GM18873 (cell line): Measurements from ENCODE around the gene ESPN.
"Not testable (repeated sequence)": the region's sequence is repeated elsewhere in the genome, so short reads cannot be mapped to it uniquely, and the experiment has no call there.

Experiments used
- ATAC-seq: cut with Tn5 transposase; IDR thresholded peaks from one replicate; pipeline ENCODE4 v1.9.1; 2021; ENCODE audit warnings: mild to moderate bottlenecking, moderate library complexity, moderate number of reproducible peaks; ENCODE audit not compliant: unreplicated experiment, low FRiP score

The ESPN gene

DNA sequence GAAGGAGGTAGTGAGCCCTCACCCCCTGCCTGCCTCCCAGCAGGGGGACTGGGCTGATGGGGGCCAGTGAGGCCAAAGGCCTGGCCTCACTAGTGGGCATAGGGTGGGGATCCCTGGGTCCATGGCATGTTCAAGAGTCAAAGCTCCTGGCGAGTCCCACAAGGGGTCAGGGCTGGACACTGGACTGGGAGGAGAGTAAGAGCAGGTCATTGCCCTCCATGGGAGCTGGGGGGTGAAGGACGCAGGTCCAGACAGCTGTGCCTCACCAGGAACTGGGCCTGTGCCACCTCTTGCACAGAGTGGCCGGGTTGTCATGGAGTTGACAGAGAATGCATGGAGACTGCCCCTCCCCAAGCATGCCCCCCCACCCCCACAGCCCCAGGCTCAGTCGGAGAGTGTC lies 21.4 kb downstream of the ESPN start:
- not testable (repeated sequence) for ATAC-seq

DNA sequence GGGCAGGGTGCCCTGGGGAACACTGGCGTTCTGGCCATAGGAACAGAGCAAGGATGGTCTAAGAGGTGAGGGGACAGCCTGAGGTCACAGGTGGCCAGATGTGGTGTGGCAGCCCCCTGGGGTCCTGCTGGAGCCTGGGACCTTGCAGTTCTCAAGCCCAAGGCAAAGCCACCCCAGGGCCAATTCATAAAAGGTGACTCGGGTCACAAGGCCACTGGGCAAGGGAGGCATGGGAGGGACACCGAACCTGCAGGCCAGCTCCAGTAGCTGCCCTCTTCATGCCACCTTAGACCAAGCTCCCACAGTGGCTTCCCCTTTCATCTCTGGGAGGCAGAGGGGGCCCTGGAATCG lies 22.1 kb downstream of the ESPN start:
- no peak for ATAC-seq

DNA sequence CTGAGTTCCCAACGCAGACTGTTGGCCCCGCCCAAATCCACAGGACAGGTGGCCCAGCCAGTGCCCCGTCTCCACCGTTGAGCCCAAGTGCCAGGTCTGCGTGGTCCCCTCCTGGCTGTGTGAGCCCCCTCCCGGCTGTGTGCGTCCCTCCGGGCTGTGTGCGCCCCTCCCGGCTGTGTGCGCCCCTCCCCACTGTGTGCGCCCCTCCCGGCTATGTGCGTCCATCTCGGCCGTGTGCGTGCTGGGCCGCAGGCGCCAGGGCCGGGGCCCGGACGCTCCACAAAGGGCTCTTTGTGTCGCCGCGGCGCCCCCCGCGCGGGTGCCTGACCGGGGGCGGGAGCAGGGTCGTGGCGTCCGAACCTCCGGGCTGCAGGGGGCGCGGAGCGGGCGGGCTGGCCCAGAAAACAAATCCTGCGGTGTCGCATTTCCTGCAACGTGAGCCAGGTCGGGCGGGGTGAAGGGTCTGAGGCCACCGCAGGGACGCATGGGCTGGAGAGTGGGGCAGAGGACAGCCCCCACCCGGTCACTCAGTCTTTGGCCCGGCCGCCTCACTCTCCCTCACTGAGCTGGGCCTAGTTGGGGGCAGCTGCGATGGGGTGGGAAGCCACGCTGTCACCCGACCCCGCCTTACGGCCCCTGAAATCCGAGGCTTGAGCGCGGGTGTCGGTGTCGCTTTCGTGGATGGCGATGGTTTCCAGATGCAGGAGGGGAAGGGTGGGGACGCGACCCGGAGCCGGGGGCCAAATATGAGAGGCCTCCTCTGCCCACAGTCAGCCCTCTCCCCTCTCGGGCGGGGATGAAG lies 22.6 kb downstream of the ESPN start:
- no peak for ATAC-seq

DNA sequence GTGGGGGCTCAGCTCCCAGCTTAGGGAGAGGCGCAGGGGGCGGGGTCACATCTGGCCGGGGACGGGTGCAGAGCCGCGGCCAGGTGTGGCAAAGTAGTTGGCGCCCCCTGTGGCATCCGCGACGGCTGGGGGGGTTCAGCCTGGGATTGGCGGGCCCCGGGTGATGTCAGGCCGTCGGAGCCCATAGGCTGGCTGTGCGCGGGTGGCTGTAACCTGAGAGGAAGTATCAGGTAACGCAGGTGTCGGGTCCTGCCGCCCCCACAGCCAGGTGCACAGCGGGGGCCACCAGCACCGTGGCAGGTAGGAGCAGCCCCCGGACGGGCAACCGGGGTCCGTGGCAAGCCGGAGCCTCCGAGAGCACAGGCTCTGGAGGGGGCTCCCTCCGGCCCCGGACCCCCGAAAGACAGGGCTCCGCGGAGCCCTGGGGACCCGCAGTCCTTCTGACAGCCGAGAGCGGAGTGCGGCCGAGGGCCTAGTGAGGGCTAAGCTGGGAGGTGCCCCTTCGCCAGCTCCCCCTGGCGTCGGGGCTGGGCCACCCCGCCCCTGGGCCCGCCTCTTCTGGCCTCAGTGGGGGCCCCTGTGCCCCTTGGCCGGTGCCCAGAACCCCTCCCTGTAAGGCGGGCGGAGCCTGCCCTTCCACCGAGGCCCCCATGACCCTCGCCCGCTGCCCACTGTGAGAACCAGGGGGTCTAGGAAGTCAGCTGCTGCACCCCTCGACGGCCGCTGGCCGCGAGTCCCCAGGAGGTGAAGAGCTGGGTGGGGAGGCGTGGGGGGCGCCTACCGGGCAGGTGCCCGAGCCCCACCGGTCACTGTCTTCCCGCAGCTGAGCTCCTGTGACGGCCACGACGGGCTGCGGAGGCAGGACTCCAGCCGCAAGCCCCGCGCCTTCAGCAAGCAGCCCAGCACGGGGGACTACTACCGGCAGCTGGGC lies 23.5 kb downstream of the ESPN start:
- no peak for ATAC-seq

DNA sequence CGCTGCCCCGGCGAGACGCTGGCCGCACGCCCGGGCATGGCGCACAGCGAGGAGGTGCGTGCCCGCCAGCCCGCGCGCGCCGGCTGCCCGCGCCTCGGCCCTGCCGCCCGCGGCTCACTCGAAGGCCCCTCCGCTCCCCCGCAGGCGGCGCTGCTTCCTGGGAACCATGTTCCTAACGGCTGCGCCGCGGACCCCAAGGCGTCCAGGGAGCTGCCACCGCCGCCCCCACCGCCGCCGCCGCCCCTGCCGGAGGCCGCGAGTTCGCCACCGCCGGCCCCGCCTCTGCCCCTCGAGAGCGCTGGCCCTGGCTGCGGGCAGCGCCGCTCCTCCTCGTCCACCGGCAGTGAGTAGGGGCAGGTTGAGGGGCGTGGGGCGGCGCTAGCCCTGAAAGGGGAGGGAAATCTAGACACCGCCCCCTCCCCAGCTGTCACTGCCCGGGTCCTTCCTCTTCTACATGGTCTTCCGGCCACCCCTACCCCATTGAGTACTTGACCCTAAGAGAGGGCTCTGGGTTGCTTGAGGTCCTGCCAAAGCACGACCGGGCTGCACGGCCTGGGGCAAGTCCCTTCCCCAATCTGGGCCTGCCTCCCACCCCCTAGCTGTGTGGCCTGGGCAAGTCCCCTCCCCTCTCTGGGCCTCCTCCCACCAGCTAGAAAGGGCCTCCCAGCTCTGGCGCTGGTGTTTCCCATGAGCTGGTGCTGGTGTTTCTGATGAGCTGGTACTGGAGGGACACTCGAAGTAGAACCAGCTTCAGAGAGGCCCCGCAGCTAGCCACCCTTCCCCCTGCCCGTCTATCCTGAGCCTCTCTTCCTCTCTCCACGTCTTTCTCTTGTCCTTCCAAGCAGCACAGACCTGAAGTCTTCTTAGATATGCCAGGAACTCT lies 24.4 kb downstream of the ESPN start:
- no peak for ATAC-seq

DNA sequence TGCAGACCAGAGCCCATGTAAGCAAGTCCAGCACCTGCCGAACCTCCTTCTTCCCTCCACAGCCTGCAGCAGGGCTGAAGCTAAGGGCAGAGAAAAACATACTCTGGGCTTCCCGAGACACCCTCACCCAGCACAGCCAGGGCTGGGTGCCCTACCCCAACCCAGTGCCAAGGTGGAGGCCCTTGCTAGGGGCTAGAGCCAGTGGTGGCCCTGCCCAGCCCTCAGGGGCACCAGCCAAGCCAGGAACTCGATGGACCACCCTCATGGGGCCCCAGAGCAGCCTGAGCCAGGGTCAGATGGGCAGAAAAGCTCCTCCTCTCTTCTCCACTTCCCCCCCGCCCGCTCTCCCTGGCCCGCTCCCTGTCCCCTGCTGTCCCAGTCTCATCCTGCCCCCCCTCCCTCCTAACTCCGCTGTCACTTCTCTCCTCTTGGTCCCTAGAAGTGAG lies 25.5 kb downstream of the ESPN start:
- ATAC-seq = no peak

DNA sequence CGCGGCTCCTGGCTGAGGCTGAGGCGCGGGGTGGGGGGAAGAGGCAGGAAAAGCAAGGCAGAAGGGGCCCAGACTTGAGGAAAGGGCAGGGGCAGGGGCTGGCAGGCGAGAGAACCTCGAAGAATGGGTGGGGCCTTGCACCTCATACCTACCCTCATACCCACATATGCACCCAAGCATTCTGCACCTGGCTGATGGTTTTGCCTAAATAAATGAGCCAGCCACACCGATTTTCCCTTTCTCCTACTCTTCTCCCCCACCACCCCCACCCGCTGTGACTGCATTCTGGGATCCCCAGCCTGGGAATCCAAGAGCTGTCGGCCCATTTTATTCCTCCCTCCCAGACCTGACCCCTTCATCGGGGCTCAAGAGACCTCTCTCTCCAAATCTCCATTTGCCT lies 25.9 kb downstream of the ESPN start:
- ATAC-seq = not testable (repeated sequence)

DNA sequence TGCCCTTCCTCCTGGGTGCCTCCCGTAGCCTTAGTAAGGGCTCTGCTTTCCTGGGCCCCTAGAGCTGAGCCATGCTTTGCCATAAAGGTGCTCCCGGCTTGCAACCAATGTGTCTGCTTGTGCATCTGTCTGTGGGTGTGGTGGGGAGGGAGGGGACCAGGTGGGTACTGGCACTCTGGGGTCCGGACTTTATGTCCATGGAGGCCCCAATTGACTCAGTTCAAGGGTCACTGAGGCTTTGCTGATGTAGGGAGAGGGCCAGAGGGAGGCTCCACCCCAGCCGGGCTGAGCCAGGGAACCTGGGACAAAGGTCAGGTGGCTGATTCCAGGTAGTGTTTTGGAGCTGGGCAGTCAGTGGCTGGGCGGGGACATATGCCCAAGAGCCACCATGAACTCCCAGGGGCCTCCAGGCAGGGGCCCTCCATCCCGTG lies 26.4 kb downstream of the ESPN start:
- ATAC-seq = no peak

DNA sequence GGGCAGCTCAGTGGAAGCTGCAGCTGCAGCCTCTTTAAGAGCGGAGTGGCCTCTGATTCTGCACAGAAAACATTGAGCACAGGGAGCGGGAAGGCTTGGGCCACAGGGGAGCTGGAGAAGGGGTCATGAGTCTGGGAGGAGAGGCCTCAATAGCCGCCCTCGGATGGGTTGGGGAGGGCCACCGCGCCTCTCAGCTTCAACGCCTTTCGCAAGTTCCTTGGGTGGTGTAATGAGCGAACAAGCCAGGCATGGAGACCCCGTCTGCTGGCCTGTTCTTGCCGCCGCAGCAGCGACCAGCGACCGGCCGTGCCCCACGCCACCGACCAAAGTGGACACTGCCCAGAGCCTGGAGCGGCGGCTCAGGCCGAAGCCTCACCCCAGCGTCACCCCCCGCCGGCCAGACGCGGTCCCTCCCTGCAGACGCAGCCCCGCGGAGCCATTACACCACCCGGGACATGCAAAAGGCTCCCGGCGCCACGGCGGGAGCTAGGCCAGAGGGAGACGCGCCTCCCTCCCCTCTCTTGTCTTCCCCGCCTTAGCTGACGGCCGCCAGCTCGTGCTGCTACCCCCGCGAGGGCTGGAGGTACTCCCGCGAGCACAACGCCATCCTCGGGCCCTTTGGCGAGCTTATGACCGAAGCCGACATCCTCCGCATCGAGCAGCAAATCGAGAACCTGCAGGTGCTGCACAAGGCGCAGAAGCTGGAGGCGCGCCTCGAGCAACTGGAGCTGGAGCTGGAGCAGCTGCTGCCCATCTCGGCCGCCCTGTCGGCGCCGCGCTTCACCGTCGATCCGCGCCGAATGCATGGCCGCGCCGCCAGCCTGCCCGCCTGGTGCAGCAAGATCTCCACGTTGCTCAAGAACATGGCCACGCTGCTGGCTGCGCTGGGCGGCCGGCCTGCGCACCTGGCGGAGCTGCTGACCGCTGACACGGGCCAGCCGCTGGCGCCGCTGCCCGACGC lies 29.6 kb downstream of the ESPN start:
- not testable (repeated sequence) for ATAC-seq

DNA sequence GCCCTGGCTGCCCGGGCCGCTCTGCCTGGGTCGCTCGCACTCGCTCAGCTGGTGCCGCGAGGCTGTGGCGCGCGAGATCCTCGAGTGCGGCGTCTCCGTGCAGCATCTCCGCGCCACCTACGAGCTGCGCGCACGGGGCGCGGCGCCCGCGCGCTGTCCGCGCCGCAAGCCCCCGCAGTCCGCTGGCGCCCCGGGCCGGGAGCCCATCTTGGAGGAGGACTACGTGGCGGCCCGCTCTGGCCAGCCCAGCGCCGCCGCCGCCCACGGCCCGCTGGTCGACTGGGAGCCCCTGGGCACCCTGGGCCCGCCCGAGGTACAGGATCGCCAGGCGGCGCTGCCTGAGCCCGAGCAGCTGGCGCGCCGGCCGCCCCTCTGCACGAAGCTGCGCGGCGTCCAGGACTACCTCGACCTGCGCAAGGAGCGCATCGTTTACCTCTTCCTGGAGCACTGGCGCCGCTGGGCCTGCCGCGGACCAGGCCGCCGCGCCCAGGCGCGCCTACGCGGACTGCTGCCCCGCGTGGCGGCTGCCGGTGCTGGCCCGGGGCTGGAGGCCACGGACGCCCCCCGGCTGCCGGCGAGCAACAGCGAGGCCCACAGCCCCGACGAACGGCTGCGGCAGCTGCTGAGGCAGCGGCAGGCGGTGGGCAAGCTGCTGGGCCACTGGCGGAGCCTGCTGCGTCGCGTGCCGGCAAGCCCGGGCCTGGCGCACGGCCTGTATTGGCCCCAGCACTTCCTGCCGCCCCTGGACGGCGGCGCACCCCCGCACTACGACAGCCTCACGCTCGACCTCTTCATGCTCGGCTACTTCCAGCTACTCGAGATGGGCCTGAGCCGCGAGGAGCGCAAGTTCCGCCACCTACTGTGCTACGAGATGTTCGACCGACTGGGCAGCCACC lies 30.5 kb downstream of the ESPN start:
- ATAC-seq = no peak

DNA sequence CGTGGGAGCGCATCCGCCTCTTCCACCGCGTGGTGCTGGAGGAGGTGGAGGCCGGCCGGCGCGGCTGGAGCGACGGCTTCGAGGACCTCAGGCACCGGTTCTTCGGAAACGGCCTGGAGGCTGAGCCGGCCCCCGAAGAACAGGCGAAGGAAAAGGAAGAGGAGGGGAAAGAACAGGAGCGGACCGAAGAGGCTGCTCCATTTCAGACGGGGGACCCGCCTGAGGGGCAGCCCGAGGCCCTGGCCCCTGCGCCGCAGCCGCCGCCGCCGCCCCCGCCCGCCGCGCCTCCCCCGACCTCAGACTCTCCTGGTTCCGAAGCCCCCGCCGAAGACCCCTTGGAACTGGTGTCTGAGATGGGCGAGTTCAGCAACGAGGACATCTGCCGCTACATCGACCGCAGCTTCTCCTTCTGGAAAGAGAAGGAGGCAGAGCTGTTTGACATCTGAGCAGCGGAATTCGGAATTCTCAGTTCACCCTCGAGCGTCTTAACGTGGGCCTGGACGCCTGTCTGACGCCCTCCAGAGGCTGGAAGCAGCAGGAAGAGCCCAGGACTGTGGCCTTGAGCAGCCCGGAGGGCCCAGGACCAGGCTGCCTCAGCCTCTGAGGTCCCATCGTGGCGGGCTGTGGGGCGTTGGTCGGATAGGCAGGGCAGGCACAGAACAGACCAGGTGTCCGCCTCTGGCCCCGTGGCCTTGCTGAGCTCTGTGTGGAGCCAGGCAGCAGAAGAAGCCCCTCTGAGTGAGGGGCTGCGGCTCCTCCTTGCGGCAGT lies 31.4 kb downstream of the ESPN start:
- not testable (repeated sequence) for ATAC-seq

DNA sequence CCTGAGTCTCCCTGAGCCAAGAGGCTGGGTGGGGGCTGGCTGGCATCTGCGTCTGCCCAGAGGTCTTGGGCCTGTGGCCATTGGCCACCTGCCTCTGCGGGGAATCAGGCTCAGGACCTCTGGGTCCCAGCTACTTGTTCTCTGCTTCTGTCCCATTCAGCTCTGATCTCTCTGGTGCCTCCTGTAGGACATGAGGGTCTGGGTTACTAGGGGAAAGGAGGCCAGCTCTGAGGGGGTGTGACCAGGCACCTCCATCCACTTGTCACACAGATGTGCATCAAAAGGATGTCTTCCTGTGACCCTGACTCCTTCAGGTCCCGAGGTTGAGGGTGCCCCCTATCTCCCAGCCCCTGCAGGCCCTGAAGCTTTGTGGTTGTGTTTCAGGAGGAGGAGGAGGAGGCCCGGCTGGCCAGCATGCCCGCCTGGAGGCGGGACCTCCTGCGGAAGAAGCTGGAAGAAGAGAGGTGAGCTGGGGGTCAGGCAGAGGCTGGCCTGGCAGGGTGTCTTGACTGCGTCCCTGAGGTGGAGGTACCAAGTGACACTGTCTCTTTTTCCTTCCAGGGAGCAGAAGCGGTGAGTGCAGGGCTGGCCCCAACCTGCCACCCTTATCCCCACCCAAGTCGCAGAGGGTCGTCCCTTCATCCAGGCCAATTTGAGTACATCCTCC lies 32.4 kb downstream of the ESPN start:
- ATAC-seq = no peak

DNA sequence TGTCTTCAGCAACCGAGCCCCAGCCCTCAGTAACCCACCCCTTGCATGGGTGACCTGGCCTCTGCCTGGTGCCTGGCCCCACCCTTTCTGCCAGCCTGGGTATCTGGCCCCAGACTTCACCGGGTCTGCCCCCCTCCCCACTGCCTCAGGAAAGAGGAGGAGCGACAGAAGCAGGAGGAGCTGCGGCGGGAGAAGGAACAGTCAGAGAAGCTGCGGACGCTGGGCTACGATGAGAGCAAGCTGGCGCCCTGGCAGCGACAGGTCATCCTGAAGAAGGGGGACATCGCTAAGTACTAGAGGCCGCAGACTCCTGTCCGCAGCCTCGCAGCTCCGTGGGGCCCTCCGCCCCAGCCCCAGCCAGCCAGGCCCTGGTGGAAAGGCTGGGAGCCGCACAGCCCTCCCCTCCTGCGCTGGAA lies 35.3 kb downstream of the ESPN start:
- ATAC-seq = no peak

DNA sequence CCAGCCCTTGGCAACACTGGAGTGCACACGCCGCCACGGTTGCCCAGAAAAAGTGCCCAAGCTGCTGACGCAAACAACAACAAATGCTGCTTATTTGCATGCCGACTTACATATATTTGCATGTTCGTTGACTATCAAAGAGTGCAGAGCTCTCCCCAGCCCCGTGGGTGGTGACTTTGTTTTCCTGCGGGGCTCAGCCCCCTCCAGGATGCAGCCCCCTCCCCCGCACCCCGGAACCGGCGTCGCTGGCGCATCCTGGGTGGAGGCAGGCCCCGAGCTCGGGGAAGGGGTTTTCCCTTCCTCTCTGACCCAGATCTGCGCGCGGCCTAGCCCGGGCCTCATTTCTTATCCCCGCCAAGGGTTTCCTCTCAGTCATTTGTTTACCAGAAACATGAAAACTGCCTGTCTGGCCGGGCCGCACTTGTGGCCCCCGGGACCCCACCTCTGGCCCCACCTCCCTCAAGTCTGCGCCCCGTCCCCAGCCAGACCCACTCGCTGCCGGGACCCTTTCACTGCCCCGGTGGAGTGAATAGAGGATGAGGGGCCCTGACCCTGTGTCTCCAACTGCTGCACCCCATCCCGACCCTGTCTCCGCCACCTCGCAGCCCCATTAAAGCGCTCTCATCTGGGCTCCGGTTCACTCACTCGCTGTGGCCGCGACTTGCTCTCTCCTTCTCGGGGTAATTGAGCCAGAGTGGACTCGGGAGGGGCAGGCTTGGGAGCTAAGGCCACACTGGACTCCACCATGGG lies 35.9 kb downstream of the ESPN start:
- no peak for ATAC-seq

DNA sequence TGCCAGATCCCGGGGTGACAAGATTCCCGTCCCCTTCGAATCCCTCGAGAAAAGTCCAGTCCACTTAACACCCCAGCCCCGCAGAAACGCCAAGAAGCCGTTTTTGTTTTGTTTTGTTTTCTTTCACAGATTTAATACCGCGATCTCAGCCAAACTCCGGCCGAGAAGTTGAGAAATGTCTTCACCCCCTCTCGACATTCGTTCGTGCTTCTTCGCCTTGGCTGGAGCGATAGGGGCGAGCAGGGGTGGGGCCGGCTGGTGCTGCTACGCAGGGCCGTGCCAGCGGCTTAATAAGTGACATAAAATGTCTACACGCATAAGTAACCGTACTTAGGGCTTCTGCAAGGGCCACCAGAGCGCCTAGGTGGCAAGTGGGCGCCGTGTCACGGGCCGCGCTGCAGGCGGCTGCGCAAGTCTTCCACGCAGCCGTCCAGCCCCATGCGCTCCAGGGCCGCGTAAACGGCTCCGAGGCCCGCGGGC lies 36.5 kb downstream of the ESPN start:
- ATAC-seq = no peak
